HEK293 (cell line): ENCODE data around the gene IFI27L1.

Experiments used
- CTCF ChIP-seq: fragments of 450-650 bp; formaldehyde crosslinking; IDR thresholded peaks from 2 replicates; pipeline ENCODE4 v1.5.1; 2016; ENCODE audit warnings: missing biosample characterization, missing genetic modification characterization
- MYNN ChIP-seq: fragments of 450-650 bp; formaldehyde crosslinking; IDR thresholded peaks from 2 replicates; pipeline ENCODE4 v1.5.1; 2016; ENCODE audit warnings: missing biosample characterization, missing genetic modification characterization, borderline replicate concordance
- YY1 ChIP-seq: fragments of 450-650 bp; formaldehyde crosslinking; IDR thresholded peaks from 2 replicates; pipeline ENCODE4 v1.5.1; 2018; ENCODE audit warnings: missing biosample characterization, missing genetic modification characterization
- ZNF488 ChIP-seq: fragments of 450-650 bp; formaldehyde crosslinking; IDR thresholded peaks from 2 replicates; pipeline ENCODE4 v1.5.1; 2016; ENCODE audit warnings: missing biosample characterization, missing genetic modification characterization
- ZNF600 ChIP-seq: fragments of 450-650 bp; formaldehyde crosslinking; IDR thresholded peaks from 2 replicates; pipeline ENCODE4 v1.5.1; 2016; ENCODE audit warnings: missing biosample characterization, missing genetic modification characterization
- ZNF654 ChIP-seq: fragments of 450-650 bp; formaldehyde crosslinking; IDR thresholded peaks from 2 replicates; pipeline ENCODE4 v1.5.1; 2016; ENCODE audit warnings: low read depth, missing biosample characterization, missing genetic modification characterization
- ZSCAN5A ChIP-seq: fragments of 450-650 bp; formaldehyde crosslinking; IDR thresholded peaks from 2 replicates; pipeline ENCODE4 v1.5.1; 2016; ENCODE audit warnings: missing biosample characterization, missing genetic modification characterization

- no peak for TF ChIP-seq ZSCAN5A (tag by site-specific recombination)
- TF ChIP-seq CTCF = no peak
- TF ChIP-seq YY1 (tag by site-specific recombination) = no peak
- no peak for TF ChIP-seq ZNF600 (tag by site-specific recombination)
- TF ChIP-seq ZNF654 (tag by site-specific recombination) = no peak
- TF ChIP-seq MYNN (tag by site-specific recombination) = no peak
- no peak for TF ChIP-seq ZNF488 (tag by site-specific recombination)
These were observed 42.2 kb downstream of the IFI27L1 start for GRCh38 chr14:94123296-94123695.
